Measurements from ENCODE around the gene ENO2.

GRCh38 chr12:6927379-6928021 lies 13.1 kb downstream of the ENO2 start, which contains the start of gene ATN1:
- no peak for TF ChIP-seq CTCF (conservative IDR thresholded peaks at IDR 0.05; ENCODE audit: low read length)
- TF ChIP-seq EZH2phosphoT487 (IDR thresholded peaks at IDR 0.05; ENCODE audit: borderline replicate concordance): no peak
